AG04449 (cell line): ENCODE data around the gene TPD52L2.

Source experiments
- CTCF ChIA-PET: fragments of 350-600 bp; formaldehyde crosslinking; extraction: SDS; loops from one replicate; lab custom pipeline; 2021; ENCODE audit warnings: antibody characterized with exemption; lab: Yijun Ruan, JAX
- POLR2A ChIA-PET: fragments of 400-600, 350-600 bp; formaldehyde crosslinking; extraction: SDS; loops from one replicate; lab custom pipeline; 2020; ENCODE audit warnings: antibody characterized with exemption, inconsistent platforms; lab: Yijun Ruan, JAX
- DNase-seq: peaks from one replicate; pipeline ENCODE4 v3.0.0-alpha.2; 2010; ENCODE audit warnings: low read depth, low spot score
- H3K4me3 ChIP-seq: 2 replicates; pipeline ENCODE4 v1.5.1; 2011; ENCODE audit warnings: low read depth, mild to moderate bottlenecking, control low read depth, low read length
- TF ChIP-seq, protein P1 (sequence below): IDR thresholded peaks from one replicate; pipeline ENCODE4 v1.5.1; 2011; ENCODE audit warnings: mild to moderate bottlenecking, moderate library complexity, low read length, control low read depth, inconsistent platforms; ENCODE audit not compliant: insufficient read depth; ENCODE audit errors: missing control alignments

Gene TPD52L2

GRCh38 chr20:63892402-63892801, 27.3 kb downstream of the TPD52L2 start:
- H3K4me3 ChIP-seq = no peak overlapping the region
- CTCF ChIA-PET = interaction anchor here (1.3 to 3.2 kb wide), 3 partner anchors 10 to 88 kb away, joined by 3 to 12 read pairs (median 4); partner anchors contain the start of gene TPD52L2
- POLR2A ChIA-PET = interaction anchor here (1.2 kb wide), 1 partner anchor 14 kb away, joined by 4 read pairs; no protein-coding TSS in a partner anchor

DNA sequence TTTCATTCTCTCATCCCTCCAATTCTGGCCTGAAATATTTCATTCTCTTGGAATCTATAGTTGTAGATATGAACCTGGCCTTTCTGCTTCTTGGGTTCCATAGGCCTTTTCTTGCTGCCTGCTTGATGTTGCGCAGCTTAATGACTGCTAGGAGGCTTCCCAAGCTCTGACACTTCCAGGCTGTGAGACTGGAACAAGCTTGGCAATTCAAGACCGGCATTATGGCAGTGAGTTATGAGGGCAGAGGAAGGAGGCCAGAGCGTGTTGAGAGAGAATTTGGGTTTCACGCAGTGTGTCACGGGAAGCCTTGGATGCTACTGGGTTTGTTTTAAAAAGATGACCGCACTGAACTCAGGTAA, 28.9 kb downstream of the TPD52L2 start:
- H3K4me3 ChIP-seq = peak overlapping the region; percentile 66
- POLR2A ChIA-PET = interaction anchor here (1.3 kb wide), 1 partner anchor 29 kb away, joined by 3 read pairs; the partner anchor contains the start of gene TPD52L2
- TF ChIP-seq, protein P1, sequence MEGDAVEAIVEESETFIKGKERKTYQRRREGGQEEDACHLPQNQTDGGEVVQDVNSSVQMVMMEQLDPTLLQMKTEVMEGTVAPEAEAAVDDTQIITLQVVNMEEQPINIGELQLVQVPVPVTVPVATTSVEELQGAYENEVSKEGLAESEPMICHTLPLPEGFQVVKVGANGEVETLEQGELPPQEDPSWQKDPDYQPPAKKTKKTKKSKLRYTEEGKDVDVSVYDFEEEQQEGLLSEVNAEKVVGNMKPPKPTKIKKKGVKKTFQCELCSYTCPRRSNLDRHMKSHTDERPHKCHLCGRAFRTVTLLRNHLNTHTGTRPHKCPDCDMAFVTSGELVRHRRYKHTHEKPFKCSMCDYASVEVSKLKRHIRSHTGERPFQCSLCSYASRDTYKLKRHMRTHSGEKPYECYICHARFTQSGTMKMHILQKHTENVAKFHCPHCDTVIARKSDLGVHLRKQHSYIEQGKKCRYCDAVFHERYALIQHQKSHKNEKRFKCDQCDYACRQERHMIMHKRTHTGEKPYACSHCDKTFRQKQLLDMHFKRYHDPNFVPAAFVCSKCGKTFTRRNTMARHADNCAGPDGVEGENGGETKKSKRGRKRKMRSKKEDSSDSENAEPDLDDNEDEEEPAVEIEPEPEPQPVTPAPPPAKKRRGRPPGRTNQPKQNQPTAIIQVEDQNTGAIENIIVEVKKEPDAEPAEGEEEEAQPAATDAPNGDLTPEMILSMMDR = no peak
- DNase-seq = no peak
- CTCF ChIA-PET = interaction anchor here (1.2 to 3.9 kb wide), 4 partner anchors 14 to 81 kb away, joined by 3 to 23 read pairs (median 10); no protein-coding TSS in a partner anchor

More at GRCh38 chr20:63892402-63892801, 27.3 kb downstream of the TPD52L2 start:
- DNase-seq = no peak
- TF ChIP-seq, protein P1 = no peak

- TF ChIP-seq, protein P1 = no peak
- DNase-seq = peak; percentile 16
- ChIA-PET POLR2A (interaction anchor here (1.2 to 1.3 kb wide), 2 partner anchors 30 to 83 kb away, joined by 3 read pairs; partner anchors contain the start of gene TPD52L2), CTCF (interaction anchor here (1.2 to 3.9 kb wide), 3 partner anchors 13 to 79 kb away, joined by 3 to 23 read pairs (median 15); no protein-coding TSS in a partner anchor)
- peak within 1 kb of the TSS; percentile 66 for H3K4me3 ChIP-seq
Measured at GRCh38 chr20:63894358-63895201, 29.5 kb downstream of the TPD52L2 start, which contains the start of gene DNAJC5. DNAJC5 (plus strand) TSS chr20:63895126; CDS start chr20:63928346, 33,220 bp downstream.

GRCh38 chr20:63895202-63895951, 30.3 kb downstream of the TPD52L2 start:
- ChIA-PET POLR2A (interaction anchor here (1.0 to 1.2 kb wide), 2 partner anchors 30 to 83 kb away, joined by 3 to 6 read pairs; partner anchors contain the start of gene TPD52L2), CTCF (interaction anchor here (0.7 to 3.9 kb wide), 6 partner anchors 13 to 197 kb away, joined by 3 to 23 read pairs (median 4); partner anchors contain the start of gene SAMD10)
- no peak for DNase-seq
- H3K4me3 ChIP-seq = peak overlapping the region; percentile 66
- TF ChIP-seq, protein P1 = no peak

- ChIA-PET CTCF (interaction anchor here (0.7 to 3.9 kb wide), 6 partner anchors 12 to 197 kb away, joined by 3 to 23 read pairs (median 4); partner anchors contain the start of gene SAMD10), POLR2A (interaction anchor here (1.0 kb wide), 1 partner anchor 30 kb away, joined by 6 read pairs; the partner anchor contains the start of gene TPD52L2)
- no peak for DNase-seq
- H3K4me3 ChIP-seq = peak overlapping the region; percentile 66
- TF ChIP-seq, protein P1 = no peak
Measured at GRCh38 chr20:63895952-63896263, 30.8 kb downstream of the TPD52L2 start.
